Activated CD8-positive, alpha-beta memory T cell treated with anti-CD3 and anti-CD28 coated beads for 36 hours (primary cell): ENCODE results near the gene CELA2A. TPM values are rescaled to one million over a fixed set of nuclear protein-coding genes. Genes with fewer than 3 reads are reported as not detected.
"Not testable (repeated sequence)": the region's sequence is repeated elsewhere in the genome, so short reads cannot be mapped to it uniquely, and the experiment has no call there.

Experiments
- CTCF ChIA-PET: fragments of 350-600 bp; sonication (Branson Sonifier 250); formaldehyde crosslinking; loops from one replicate; lab custom pipeline; 2021; ENCODE audit warnings: antibody characterized with exemption; lab: Charles Lee
- POLR2A ChIA-PET: fragments of 350-600 bp; sonication (Branson Sonifier 250); formaldehyde crosslinking; loops from one replicate; lab custom pipeline; 2021; ENCODE audit warnings: antibody characterized with exemption; lab: Charles Lee
- total RNA-seq, 2 experiments: library from RNA; stranded (reverse); gene quantifications; one replicate each; pipeline ENCODE4 v1.2.3, GENCODE V29; 2021

CELA2A gene
- total RNA-seq, 2 experiments from 2014 or later, result not detected

- ChIA-PET CTCF (no interaction called here), POLR2A (no interaction called here)
These were observed 23.3 kb downstream of the CELA2A start for GRCh38 chr1:15479654-15480347.

- CTCF ChIA-PET, result not testable (repeated sequence)
These were observed 25.9 kb downstream of the CELA2A start for GRCh38 chr1:15482455-15482854.

GRCh38 chr1:15482983-15483543 is 26.5 kb downstream of the CELA2A start:
- CTCF ChIA-PET, POLR2A ChIA-PET: not testable (repeated sequence)

More at GRCh38 chr1:15482455-15482854, 25.9 kb downstream of the CELA2A start:
- POLR2A ChIA-PET, result not testable (repeated sequence)

GRCh38 chr1:15483971-15484370 is 27.4 kb downstream of the CELA2A start:
- ChIA-PET POLR2A (no interaction called here), CTCF (no interaction called here)

- POLR2A ChIA-PET, CTCF ChIA-PET: not testable (repeated sequence)
These were observed 27.9 kb downstream of the CELA2A start for GRCh38 chr1:15484443-15484842.

- CTCF ChIA-PET, result no interaction called here
- POLR2A ChIA-PET, result no interaction called here
These were observed 29.1 kb downstream of the CELA2A start for GRCh38 chr1:15485636-15486035.

- POLR2A ChIA-PET, CTCF ChIA-PET: not testable (repeated sequence)
These were observed 30.5 kb downstream of the CELA2A start for GRCh38 chr1:15486844-15487610.

GRCh38 chr1:15488371-15488770 is 31.8 kb downstream of the CELA2A start:
- CTCF ChIA-PET, result no interaction called here
- POLR2A ChIA-PET, result no interaction called here

- ChIA-PET POLR2A (no interaction called here), CTCF (no interaction called here)
These were observed 32.7 kb downstream of the CELA2A start for GRCh38 chr1:15489052-15489736.

- POLR2A ChIA-PET, CTCF ChIA-PET: not testable (repeated sequence)
These were observed 34.5 kb downstream of the CELA2A start for GRCh38 chr1:15491010-15491409.

- ChIA-PET CTCF (no interaction called here), POLR2A (no interaction called here)
These were observed 36.1 kb downstream of the CELA2A start for GRCh38 chr1:15492596-15492995.

- ChIA-PET POLR2A (no interaction called here), CTCF (no interaction called here)
These were observed 37.4 kb downstream of the CELA2A start for GRCh38 chr1:15493869-15494390.

GRCh38 chr1:15500184-15501178 is 43.9 kb downstream of the CELA2A start:
- ChIA-PET POLR2A (no interaction called here), CTCF (no interaction called here)

- ChIA-PET CTCF (no interaction called here), POLR2A (no interaction called here)
These were observed 44.9 kb downstream of the CELA2A start for GRCh38 chr1:15501208-15502032.

GRCh38 chr1:15504436-15504835 is 47.9 kb downstream of the CELA2A start:
- POLR2A ChIA-PET, result no interaction called here

GRCh38 chr1:15506831-15507230 is 50.3 kb downstream of the CELA2A start:
- CTCF ChIA-PET, result no interaction called here
- POLR2A ChIA-PET, result no interaction called here

More at GRCh38 chr1:15504436-15504835, 47.9 kb downstream of the CELA2A start:
- CTCF ChIA-PET, result no interaction called here

- CTCF ChIA-PET, result interaction anchor here (0.5 kb wide), 1 partner anchor 173 kb away, joined by 4 read pairs; no protein-coding TSS in a partner anchor
- POLR2A ChIA-PET, result no interaction called here
These were observed 50.7 kb downstream of the CELA2A start for GRCh38 chr1:15507278-15507677.
